Endodermal cell (in vitro differentiated cells): ENCODE measurements around the gene MTRFR. TPM values are rescaled to one million over a fixed set of nuclear protein-coding genes. Genes with fewer than 3 reads are reported as not detected.
A peak's percentile ranks its signal among the peaks of the same experiment; 100 is the strongest.

Source experiments
- DNase-seq: peaks from one replicate; pipeline ENCODE4 v3.0.0-alpha.2; 2017
- H3K27ac ChIP-seq: 2 replicates; pipeline ENCODE4 v1.5.1; 2013; ENCODE audit warnings: mild to moderate bottlenecking, low read depth, low read length, moderate library complexity
- H3K27me3 ChIP-seq: 2 replicates; pipeline ENCODE4 v1.6.1; 2013; ENCODE audit warnings: mild to moderate bottlenecking, low read length, moderate library complexity; ENCODE audit not compliant: insufficient read depth, control insufficient read depth, poor library complexity, severe bottlenecking
- H3K36me3 ChIP-seq: 2 replicates; pipeline ENCODE4 v1.7.0; 2013; ENCODE audit warnings: mild to moderate bottlenecking, low read length, moderate library complexity; ENCODE audit not compliant: control insufficient read depth, insufficient read depth
- H3K4me1 ChIP-seq: one replicate; pipeline ENCODE4 v1.7.0; 2013; ENCODE audit warnings: low read length; ENCODE audit not compliant: control insufficient read depth, insufficient read depth
- H3K4me3 ChIP-seq: 2 replicates; pipeline ENCODE4 v1.5.1; 2013; ENCODE audit warnings: mild to moderate bottlenecking, low read length, moderate library complexity
- H3K9ac ChIP-seq: 2 replicates; pipeline ENCODE4 v1.6.1; 2013; ENCODE audit warnings: mild to moderate bottlenecking, low read length, moderate library complexity; ENCODE audit not compliant: poor library complexity, severe bottlenecking; ENCODE audit errors: extremely low read depth
- H3K9me3 ChIP-seq: 2 replicates; pipeline ENCODE4 v1.6.1; 2013; ENCODE audit warnings: mild to moderate bottlenecking, low read length, moderate library complexity; ENCODE audit not compliant: control insufficient read depth
- H3K27ac Mint-ChIP-seq: 2 replicates; pipeline ENCODE4 v1.8.0; 2020; ENCODE audit warnings: mixed read lengths
- H3K27me3 Mint-ChIP-seq: 2 replicates; pipeline ENCODE4 v1.8.0; 2021; ENCODE audit warnings: mild to moderate bottlenecking, mixed read lengths; ENCODE audit not compliant: insufficient read depth
- H3K36me3 Mint-ChIP-seq: 2 replicates; pipeline ENCODE4 v1.8.0; 2020; ENCODE audit warnings: low read depth, mixed read lengths
- H3K4me1 Mint-ChIP-seq: 2 replicates; pipeline ENCODE4 v1.8.0; 2020; ENCODE audit warnings: mixed read lengths
- H3K4me3 Mint-ChIP-seq: 2 replicates; pipeline ENCODE4 v1.8.0; 2020; ENCODE audit warnings: mild to moderate bottlenecking, moderate library complexity, mixed read lengths
- H3K9me3 Mint-ChIP-seq: 2 replicates; pipeline ENCODE4 v1.8.0; 2020; ENCODE audit warnings: mild to moderate bottlenecking, mixed read lengths
- CTCF ChIP-seq: fragments of 200-600 bp; sonication (generic); conservative IDR thresholded peaks from 2 replicates; pipeline ENCODE4 v1.5.0; 2021; ENCODE audit warnings: antibody characterized with exemption, mild to moderate bottlenecking
- WGBS, 2 experiments: methylation state at CpG; one replicate each; pipeline versions ENCODE4 v1.1.5 to v1.1.7; 2013; ENCODE audit warnings: missing lambda C conversion rate in 2 of 2, mixed read lengths in 1 of 2; ENCODE audit not compliant: insufficient coverage in 1 of 2, insufficient read length in 1 of 2; 5-methylcytosine and 5-hydroxymethylcytosine counted together
- total RNA-seq, 2 donors: library from RNA; stranded (reverse); fragmentation: NEBNext Ultra II Directional in 1 of 2; extraction: Animal tissue kit (Norgen Biotek cat#: 25700) in 1 of 2; gene quantifications; 2 replicates in 1 of 2; 3 replicates in 1 of 2; pipeline ENCODE4 v1.2.1, GENCODE V29; 2021

The MTRFR gene
- total RNA-seq, 2 donors from 2014 or later: 16.2 to 19.3 TPM

- DNase-seq: peak; percentile 57
- Histone ChIP-seq H3K9ac (peak overlapping the region; percentile 86), H3K4me1 (no peaks in the 10 kb centered on the region), H3K36me3 (peaks cover 13% of the 10 kb centered on the region), H3K27ac (no peak overlapping the region), H3K9me3 (no peaks in the 10 kb centered on the region), H3K27me3 (no peaks in the 10 kb centered on the region), H3K4me3 (peak overlapping the region; percentile 97)
- 29% methylated on average over 2 to 5 of the region's 5 CpGs for WGBS, 2 experiments
- H3K4me3 Mint-ChIP-seq: peak overlapping the region; percentile 97
- peak overlapping the region; percentile 94 for H3K27ac Mint-ChIP-seq
- H3K4me1 Mint-ChIP-seq: peaks cover 7% of the 10 kb centered on the region
- TF ChIP-seq CTCF: no peak
- no peaks in the 10 kb centered on the region for H3K9me3 Mint-ChIP-seq
- H3K27me3 Mint-ChIP-seq: no peaks in the 10 kb centered on the region
- peaks cover 19% of the 10 kb centered on the region for H3K36me3 Mint-ChIP-seq
These were observed 1.3 kb upstream of the MTRFR start for GRCh38 chr12:123231931-123232330.

- DNase-seq: no peak
- Mint-ChIP-seq H3K27ac (peak overlapping the region; percentile 94), H3K27me3 (no peaks in the 10 kb centered on the region), H3K36me3 (peaks cover 17% of the 10 kb centered on the region), H3K4me3 (peak overlapping the region; percentile 97), H3K9me3 (no peaks in the 10 kb centered on the region), H3K4me1 (peaks cover 7% of the 10 kb centered on the region)
- WGBS, 2 experiments: 0% methylated on average over 8 to 15 of the region's 15 CpGs
- no peaks in the 10 kb centered on the region for H3K4me1 ChIP-seq
- H3K9me3 ChIP-seq: no peaks in the 10 kb centered on the region
- H3K27me3 ChIP-seq: no peaks in the 10 kb centered on the region
- H3K27ac ChIP-seq: peak overlapping the region; percentile 63
- peak overlapping the region; percentile 97 for H3K4me3 ChIP-seq
- no peak for TF ChIP-seq CTCF
- peaks cover 14% of the 10 kb centered on the region for H3K36me3 ChIP-seq
- H3K9ac ChIP-seq: peak overlapping the region; percentile 86
These were observed 797 bp upstream of the MTRFR start for GRCh38 chr12:123232472-123232806.

- H3K4me3 Mint-ChIP-seq: peak overlapping the region; percentile 97
- no peak for TF ChIP-seq CTCF
- no peak for DNase-seq
- Histone ChIP-seq H3K27me3 (no peaks in the 10 kb centered on the region), H3K9ac (peak overlapping the region; percentile 32), H3K9me3 (no peaks in the 10 kb centered on the region), H3K36me3 (peaks cover 16% of the 10 kb centered on the region), H3K27ac (no peak overlapping the region), H3K4me1 (no peaks in the 10 kb centered on the region), H3K4me3 (peak overlapping the region; percentile 97)
- no peaks in the 10 kb centered on the region for H3K27me3 Mint-ChIP-seq
- peak overlapping the region; percentile 94 for H3K27ac Mint-ChIP-seq
- H3K4me1 Mint-ChIP-seq: peaks cover 7% of the 10 kb centered on the region
- 15% methylated on average over 32 to 42 of the region's 42 CpGs for WGBS, 2 experiments
- H3K36me3 Mint-ChIP-seq: peaks cover 13% of the 10 kb centered on the region
- H3K9me3 Mint-ChIP-seq: no peaks in the 10 kb centered on the region
These were observed 471 bp downstream of the MTRFR start for GRCh38 chr12:123233505-123234308.
